Measurements from ENCODE around the gene C2orf92.

- TF ChIP-seq TP53 (CRISPR knock-in tag; IDR thresholded peaks at IDR 0.05) (no peak), RAD21 (conservative IDR thresholded peaks at IDR 0.05 in 1 of 2, IDR thresholded peaks at IDR 0.05 in 1 of 2) (no peak), MAZ (IDR thresholded peaks at IDR 0.05; ENCODE audit: borderline replicate concordance, low read depth, low read length) (no peak), RCOR1 (IDR thresholded peaks at IDR 0.05; ENCODE audit: low read depth, low read length) (no peak), POLR2A (IDR thresholded peaks at IDR 0.05; ENCODE audit: low read length) (no peak), JUNB (IDR thresholded peaks at IDR 0.05) (no peak), MAX (IDR thresholded peaks at IDR 0.05) (no peak), EHMT2 (IDR thresholded peaks at IDR 0.05; ENCODE audit: low read depth) (no peak), EP300 (IDR thresholded peaks at IDR 0.05) (no peak), MAFK (IDR thresholded peaks at IDR 0.05; ENCODE audit: partially characterized antibody) (no peak), RARB (CRISPR knock-in tag; IDR thresholded peaks at IDR 0.05) (no peak), CBX2 (IDR thresholded peaks at IDR 0.05; ENCODE audit: borderline replicate concordance, low read depth) (no peak)
- TF ChIP-seq, protein P1, sequence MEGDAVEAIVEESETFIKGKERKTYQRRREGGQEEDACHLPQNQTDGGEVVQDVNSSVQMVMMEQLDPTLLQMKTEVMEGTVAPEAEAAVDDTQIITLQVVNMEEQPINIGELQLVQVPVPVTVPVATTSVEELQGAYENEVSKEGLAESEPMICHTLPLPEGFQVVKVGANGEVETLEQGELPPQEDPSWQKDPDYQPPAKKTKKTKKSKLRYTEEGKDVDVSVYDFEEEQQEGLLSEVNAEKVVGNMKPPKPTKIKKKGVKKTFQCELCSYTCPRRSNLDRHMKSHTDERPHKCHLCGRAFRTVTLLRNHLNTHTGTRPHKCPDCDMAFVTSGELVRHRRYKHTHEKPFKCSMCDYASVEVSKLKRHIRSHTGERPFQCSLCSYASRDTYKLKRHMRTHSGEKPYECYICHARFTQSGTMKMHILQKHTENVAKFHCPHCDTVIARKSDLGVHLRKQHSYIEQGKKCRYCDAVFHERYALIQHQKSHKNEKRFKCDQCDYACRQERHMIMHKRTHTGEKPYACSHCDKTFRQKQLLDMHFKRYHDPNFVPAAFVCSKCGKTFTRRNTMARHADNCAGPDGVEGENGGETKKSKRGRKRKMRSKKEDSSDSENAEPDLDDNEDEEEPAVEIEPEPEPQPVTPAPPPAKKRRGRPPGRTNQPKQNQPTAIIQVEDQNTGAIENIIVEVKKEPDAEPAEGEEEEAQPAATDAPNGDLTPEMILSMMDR (IDR thresholded peaks at IDR 0.05), result no peak
Observed at GRCh38 chr2:97646977-97647376, 22.5 kb upstream of the C2orf92 start.
